Ascending aorta (tissue), 2 donors: ENCODE results near the gene BTBD6. TPM values are rescaled to one million over a fixed set of nuclear protein-coding genes. Genes with fewer than 3 reads are reported as not detected.

Experiments
- DNase-seq, 2 donors: peaks; one replicate each; pipeline ENCODE4 v3.0.0-alpha.2; 2019; ENCODE audit warnings: low spot score in 2 of 2
- H3K27ac ChIP-seq, 2 donors: fragments of 200-600 bp; sonication (generic); one replicate each; pipeline ENCODE4 v1.5.1; 2016 to 2017; ENCODE audit warnings: mild to moderate bottlenecking in 1 of 2
- H3K27me3 ChIP-seq: fragments of 200-600 bp; sonication (generic); one replicate; pipeline ENCODE4 v1.5.1; 2017
- H3K36me3 ChIP-seq, 2 donors: fragments of 200-600 bp; sonication (generic); one replicate each; pipeline ENCODE4 v1.5.1; 2016
- H3K4me1 ChIP-seq, 2 donors: fragments of 200-600 bp; sonication (generic); one replicate each; pipeline ENCODE4 v1.5.1; 2016 to 2017; ENCODE audit warnings: mild to moderate bottlenecking in 1 of 2
- H3K4me3 ChIP-seq, 2 donors: fragments of 200-600 bp; sonication (generic); one replicate each; pipeline ENCODE4 v1.5.1; 2016 to 2017; ENCODE audit warnings: mild to moderate bottlenecking in 1 of 2
- H3K9me3 ChIP-seq, 2 donors: fragments of 200-600 bp; sonication (generic); one replicate each; pipeline ENCODE4 v1.5.1; 2016
- intact Hi-C: fragments of 100-400 bp; cut with DNase I; formaldehyde crosslinking; loops from one replicate; pipeline ENCODE4 v1.15.1; 2023
- total RNA-seq: library from RNA; depleted of rRNA; stranded (reverse); fragments of >200 nt; gene quantifications from one replicate; pipeline ENCODE4 v1.1.0, GENCODE V29; 2016
- TF ChIP-seq, protein P1 (sequence below), 3 experiments: fragments of 200-600 bp in 2 of 3; fragments of 450-650 bp in 1 of 3; sonication (generic) in 2 of 3; IDR thresholded peaks; one replicate each; pipeline ENCODE4 v1.5.1; 2016 to 2019; ENCODE audit warnings: antibody characterized with exemption in 3 of 3, mild to moderate bottlenecking in 1 of 3, moderate library complexity in 1 of 3

The BTBD6 gene
- total RNA-seq, 1 donor from 2014 or later, result 80.1 TPM

GRCh38 chr14:105208738-105209075 lies 39.6 kb upstream of the BTBD6 start:
- no peaks in the 10 kb centered on the region for H3K9me3 ChIP-seq
- TF ChIP-seq, protein P1, sequence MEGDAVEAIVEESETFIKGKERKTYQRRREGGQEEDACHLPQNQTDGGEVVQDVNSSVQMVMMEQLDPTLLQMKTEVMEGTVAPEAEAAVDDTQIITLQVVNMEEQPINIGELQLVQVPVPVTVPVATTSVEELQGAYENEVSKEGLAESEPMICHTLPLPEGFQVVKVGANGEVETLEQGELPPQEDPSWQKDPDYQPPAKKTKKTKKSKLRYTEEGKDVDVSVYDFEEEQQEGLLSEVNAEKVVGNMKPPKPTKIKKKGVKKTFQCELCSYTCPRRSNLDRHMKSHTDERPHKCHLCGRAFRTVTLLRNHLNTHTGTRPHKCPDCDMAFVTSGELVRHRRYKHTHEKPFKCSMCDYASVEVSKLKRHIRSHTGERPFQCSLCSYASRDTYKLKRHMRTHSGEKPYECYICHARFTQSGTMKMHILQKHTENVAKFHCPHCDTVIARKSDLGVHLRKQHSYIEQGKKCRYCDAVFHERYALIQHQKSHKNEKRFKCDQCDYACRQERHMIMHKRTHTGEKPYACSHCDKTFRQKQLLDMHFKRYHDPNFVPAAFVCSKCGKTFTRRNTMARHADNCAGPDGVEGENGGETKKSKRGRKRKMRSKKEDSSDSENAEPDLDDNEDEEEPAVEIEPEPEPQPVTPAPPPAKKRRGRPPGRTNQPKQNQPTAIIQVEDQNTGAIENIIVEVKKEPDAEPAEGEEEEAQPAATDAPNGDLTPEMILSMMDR (IDR thresholded peaks at IDR 0.05), result no peak
- no peaks in the 10 kb centered on the region for H3K27me3 ChIP-seq
- no peak for DNase-seq
- peaks cover 22 to 48% of the 10 kb centered on the region in 2 donors for H3K36me3 ChIP-seq
- peaks cover 4 to 22% of the 10 kb centered on the region in 2 donors for H3K4me1 ChIP-seq
- H3K4me3 ChIP-seq, result no peak overlapping the region
- intact Hi-C loops, result no loop called here
- no peak overlapping the region for H3K27ac ChIP-seq

- Histone ChIP-seq H3K9me3 (no peaks in the 10 kb centered on the region), H3K27ac (no peak overlapping the region), H3K4me3 (no peak overlapping the region), H3K36me3 (peaks cover 22 to 52% of the 10 kb centered on the region in 2 donors), H3K4me1 (peaks cover 4 to 20% of the 10 kb centered on the region in 2 donors), H3K27me3 (no peaks in the 10 kb centered on the region)
- intact Hi-C loops, result no loop called here
- TF ChIP-seq, protein P1 (IDR thresholded peaks at IDR 0.05), result no peak
- DNase-seq, result no peak
These were observed 39.2 kb upstream of the BTBD6 start for GRCh38 chr14:105209091-105209490.

DNA sequence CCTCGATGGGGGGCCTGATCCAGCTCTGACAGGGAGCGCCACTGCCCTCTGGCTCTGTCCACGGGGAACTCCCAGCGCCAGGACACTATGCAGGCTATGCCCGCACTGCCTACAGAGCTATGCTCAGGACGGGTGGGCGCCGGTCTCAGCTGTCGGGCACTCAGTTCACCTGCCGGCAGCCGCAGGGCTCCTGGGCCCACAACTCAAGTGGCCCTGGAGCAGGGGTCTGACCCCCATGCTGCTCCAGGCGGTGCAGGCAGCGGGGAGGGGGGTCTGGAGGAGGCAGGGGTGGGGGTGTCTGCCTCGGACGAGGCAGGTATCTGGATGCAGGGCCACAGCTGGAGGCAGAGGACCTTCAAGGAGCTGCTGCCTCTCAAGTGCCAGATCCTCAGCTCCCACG lies 38.7 kb upstream of the BTBD6 start:
- intact Hi-C loops, result no loop called here
- peaks cover 4 to 15% of the 10 kb centered on the region in 2 donors for H3K4me1 ChIP-seq
- H3K27ac ChIP-seq, result no peak overlapping the region
- no peak for DNase-seq
- peaks cover 22 to 57% of the 10 kb centered on the region in 2 donors for H3K36me3 ChIP-seq
- H3K9me3 ChIP-seq, result no peaks in the 10 kb centered on the region
- TF ChIP-seq, protein P1 (IDR thresholded peaks at IDR 0.05), result no peak
- no peaks in the 10 kb centered on the region for H3K27me3 ChIP-seq
- no peak overlapping the region for H3K4me3 ChIP-seq

GRCh38 chr14:105210266-105211025 lies 37.9 kb upstream of the BTBD6 start:
- H3K4me1 ChIP-seq, result peaks cover 3 to 7% of the 10 kb centered on the region in 2 donors
- no peak for DNase-seq
- no peak overlapping the region for H3K27ac ChIP-seq
- no peaks in the 10 kb centered on the region for H3K27me3 ChIP-seq
- no peak overlapping the region for H3K4me3 ChIP-seq
- TF ChIP-seq, protein P1 (IDR thresholded peaks at IDR 0.05), result no peak
- intact Hi-C loops, result no loop called here
- no peaks in the 10 kb centered on the region for H3K9me3 ChIP-seq
- peaks cover 22 to 58% of the 10 kb centered on the region in 2 donors for H3K36me3 ChIP-seq

- H3K4me3 ChIP-seq, result no peak overlapping the region
- intact Hi-C loops, result no loop called here
- no peaks in the 10 kb centered on the region for H3K4me1 ChIP-seq
- DNase-seq, result no peak
- H3K9me3 ChIP-seq, result no peaks in the 10 kb centered on the region
- H3K27me3 ChIP-seq, result no peaks in the 10 kb centered on the region
- peaks cover 22 to 59% of the 10 kb centered on the region in 2 donors for H3K36me3 ChIP-seq
- H3K27ac ChIP-seq, result no peak overlapping the region
- TF ChIP-seq, protein P1 (IDR thresholded peaks at IDR 0.05), result no peak
These were observed 37.1 kb upstream of the BTBD6 start for GRCh38 chr14:105211086-105211757.
